GM23338 (cell line): ENCODE data around the gene TBRG4. TPM values are rescaled to one million over a fixed set of nuclear protein-coding genes. Genes with fewer than 3 reads are reported as not detected.

Experiments
- ATAC-seq: fragments of 200-7000 bp; cut with Tn5 transposase; 3 replicates; pipeline ENCODE4 v1.9.1; 2020
- DNase-seq: peaks from one replicate; pipeline ENCODE4 v3.0.0-alpha.2; 2015; ENCODE audit warnings: low spot score
- H2AFZ ChIP-seq: fragments of 200-600 bp; sonication (generic); 2 replicates; pipeline ENCODE4 v1.8.0; 2016; ENCODE audit warnings: antibody characterized with exemption, mild to moderate bottlenecking, moderate library complexity
- H3F3A ChIP-seq: fragments of 200-600 bp; sonication (generic); replicated peaks from 2 replicates; pipeline ENCODE4 v1.8.0; 2017; ENCODE audit warnings: antibody characterized with exemption, mixed run types, low read depth
- H3K27ac ChIP-seq: fragments of 200-600 bp; sonication (generic); 2 replicates; pipeline ENCODE4 v1.6.1; 2016; ENCODE audit warnings: low read depth
- H3K27me3 ChIP-seq: fragments of 200-600 bp; sonication (generic); 2 replicates; pipeline ENCODE4 v1.8.0; 2016; ENCODE audit warnings: mild to moderate bottlenecking, mixed run types, moderate library complexity; ENCODE audit not compliant: insufficient read depth
- H3K36me3 ChIP-seq: fragments of 200-600 bp; sonication (generic); 2 replicates; pipeline ENCODE4 v1.8.0; 2016; ENCODE audit warnings: mild to moderate bottlenecking; ENCODE audit not compliant: insufficient read depth
- H3K4me1 ChIP-seq: fragments of 200-600 bp; sonication (generic); 2 replicates; pipeline ENCODE4 v1.8.0; 2016; ENCODE audit warnings: mild to moderate bottlenecking, moderate library complexity; ENCODE audit not compliant: insufficient read depth
- H3K4me2 ChIP-seq: fragments of 200-600 bp; sonication (generic); 2 replicates; pipeline ENCODE4 v1.7.1; 2017; ENCODE audit warnings: mixed run types
- H3K4me3 ChIP-seq: fragments of 200-600 bp; sonication (generic); 2 replicates; pipeline ENCODE4 v1.6.1; 2016; ENCODE audit warnings: mixed run types
- H3K79me2 ChIP-seq: fragments of 200-600 bp; sonication (generic); replicated peaks from 2 replicates; pipeline ENCODE4 v1.8.0; 2017; ENCODE audit warnings: mild to moderate bottlenecking; ENCODE audit not compliant: insufficient read depth
- H3K9me2 ChIP-seq: fragments of 200-600 bp; sonication (generic); 2 replicates; pipeline ENCODE4 v1.8.0; 2017; ENCODE audit not compliant: insufficient read depth
- H4K20me1 ChIP-seq: fragments of 200-600 bp; sonication (generic); replicated peaks from 2 replicates; pipeline ENCODE4 v1.8.0; 2017; ENCODE audit warnings: mild to moderate bottlenecking; ENCODE audit not compliant: insufficient read depth
- H3K27ac Mint-ChIP-seq: 2 replicates; pipeline ENCODE4 v1.8.0; 2020; ENCODE audit warnings: inconsistent platforms, mild to moderate bottlenecking, moderate library complexity, mixed read lengths
- H3K27me3 Mint-ChIP-seq: 3 replicates; pipeline ENCODE4 v1.8.0; 2022; ENCODE audit warnings: low read depth, mild to moderate bottlenecking, moderate library complexity, mixed read lengths, inconsistent platforms; ENCODE audit not compliant: insufficient read depth, poor library complexity
- H3K36me3 Mint-ChIP-seq: 3 replicates; pipeline ENCODE4 v1.8.0; 2021; ENCODE audit warnings: low read depth, mild to moderate bottlenecking, inconsistent platforms, moderate library complexity, mixed read lengths
- H3K4me1 Mint-ChIP-seq: 3 replicates; pipeline ENCODE4 v1.8.0; 2020; ENCODE audit warnings: mild to moderate bottlenecking, inconsistent platforms, mixed read lengths
- H3K4me3 Mint-ChIP-seq: 3 replicates; pipeline ENCODE4 v1.8.0; 2021; ENCODE audit warnings: moderate library complexity, mild to moderate bottlenecking, inconsistent platforms, mixed read lengths
- H3K9me3 Mint-ChIP-seq: 3 replicates; pipeline ENCODE4 v1.8.0; 2020; ENCODE audit warnings: moderate library complexity, mild to moderate bottlenecking, inconsistent platforms, mixed read lengths
- CREB1 ChIP-seq: fragments of 250-450 bp; sonication (Bioruptor Pico); IDR thresholded peaks from 2 replicates; pipeline ENCODE4 v1.5.0; 2020; ENCODE audit warnings: low read depth, mild to moderate bottlenecking, moderate library complexity
- CTCF ChIP-seq, 2 experiments: fragments of 200-600 bp in 1 of 2; sonication (generic) in 1 of 2; conservative IDR thresholded peaks; 2 replicates each; pipeline versions ENCODE4 v1.5.1 to v1.6.1; 2016 to 2017; ENCODE audit warnings: antibody characterized with exemption in 2 of 2, low read depth in 2 of 2, mild to moderate bottlenecking in 2 of 2, moderate library complexity in 1 of 2
- ETS1 ChIP-seq: IDR thresholded peaks from 2 replicates; pipeline ENCODE4 v1.6.1; 2016; ENCODE audit warnings: antibody characterized with exemption
- EZH2 ChIP-seq: fragments of 200-600 bp; sonication (generic); IDR thresholded peaks from one replicate; pipeline ENCODE4 v1.8.0; 2017; ENCODE audit warnings: antibody characterized with exemption, mild to moderate bottlenecking, low read depth; ENCODE audit not compliant: unreplicated experiment
- EZH2phosphoT487 ChIP-seq: fragments of 200-600 bp; sonication (generic); IDR thresholded peaks from one replicate; pipeline ENCODE4 v1.8.1; 2018; ENCODE audit warnings: antibody characterized with exemption; ENCODE audit not compliant: unreplicated experiment
- JUNB ChIP-seq: IDR thresholded peaks from one replicate; pipeline ENCODE4 v1.6.1; 2016; ENCODE audit warnings: antibody characterized with exemption; ENCODE audit not compliant: unreplicated experiment
- NANOG ChIP-seq: IDR thresholded peaks from 2 replicates; pipeline ENCODE4 v1.6.1; 2016; ENCODE audit warnings: antibody characterized with exemption, borderline replicate concordance
- POLR2AphosphoS5 ChIP-seq: IDR thresholded peaks from 2 replicates; pipeline ENCODE4 v1.6.1; 2016; ENCODE audit warnings: antibody characterized with exemption, low read depth
- REST ChIP-seq: IDR thresholded peaks from one replicate; pipeline ENCODE4 v1.6.1; 2018; ENCODE audit warnings: antibody characterized with exemption; ENCODE audit not compliant: unreplicated experiment
- STAT1 ChIP-seq: IDR thresholded peaks from one replicate; pipeline ENCODE4 v1.6.1; 2016; ENCODE audit warnings: antibody characterized with exemption; ENCODE audit not compliant: unreplicated experiment
- ZNF114 ChIP-seq: fragments of 250-450 bp; sonication (Bioruptor Pico); IDR thresholded peaks from 2 replicates; pipeline ENCODE4 v1.5.0; 2020; ENCODE audit warnings: mild to moderate bottlenecking, moderate library complexity
- ZNF331 ChIP-seq: fragments of 250-450 bp; sonication (Bioruptor Pico); IDR thresholded peaks from 2 replicates; pipeline ENCODE4 v1.5.0; 2020; ENCODE audit warnings: low read depth, mild to moderate bottlenecking, moderate library complexity
- ZNF462 ChIP-seq: fragments of 250-450 bp; sonication (Bioruptor Pico); IDR thresholded peaks from 2 replicates; pipeline ENCODE4 v1.5.0; 2020; ENCODE audit warnings: mild to moderate bottlenecking, moderate library complexity
- polyA plus RNA-seq: library from polyadenylated mRNA; unstranded; fragments of >200 nt; fragmentation: Nextera tagmentation; extraction: Ambion mirVana; gene quantifications from 2 replicates; pipeline ENCODE4 v1.2.1, GENCODE V29; 2016
- total RNA-seq: library from RNA; depleted of rRNA; stranded (reverse); fragments of >200 nt; shearing (Covaris generic); gene quantifications from 2 replicates; pipeline ENCODE4 v1.2.3, GENCODE V29; 2014

TBRG4 gene
- total and polyA plus RNA-seq, 2 experiments from 2014 or later: 72.5 to 162 TPM

- ATAC-seq (no peak), DNase-seq (no peak)
- Histone ChIP-seq H4K20me1 (peaks cover 6% of the 10 kb centered on the region; the same call in 1 of the 2 replicates), H3K4me1 (no peaks in the 10 kb centered on the region), H3K79me2 (peaks cover 7% of the 10 kb centered on the region; the same call in 1 of the 2 replicates), H3K9me2 (no peaks in the 10 kb centered on the region), H3K4me2 (no peak overlapping the region), H3K36me3 (no peaks in the 10 kb centered on the region), H3K27ac (no peak overlapping the region), H2AFZ (no peak overlapping the region), H3F3A (no peaks in the 10 kb centered on the region), H3K4me3 (no peak overlapping the region), H3K27me3 (no peaks in the 10 kb centered on the region)
- Mint-ChIP-seq H3K27me3 (peaks cover 3% of the 10 kb centered on the region), H3K4me1 (no peaks in the 10 kb centered on the region), H3K27ac (no peak overlapping the region), H3K9me3 (no peaks in the 10 kb centered on the region), H3K36me3 (peaks cover 6% of the 10 kb centered on the region; the same call in 2 of the 3 replicates), H3K4me3 (no peak overlapping the region)
- TF ChIP-seq ZNF331 (CRISPR knock-in tag): no peak
- TF ChIP-seq CTCF (conservative IDR thresholded peaks at IDR 0.05; ENCODE audit: low read depth in 2 of 2): no peak
- no peak for TF ChIP-seq POLR2AphosphoS5
- TF ChIP-seq ZNF114 (CRISPR knock-in tag): no peak
- no peak for TF ChIP-seq ETS1
- no peak for TF ChIP-seq EZH2phosphoT487
- no peak for TF ChIP-seq NANOG
- no peak for TF ChIP-seq ZNF462 (CRISPR knock-in tag)
- no peak for TF ChIP-seq STAT1
- no peak for TF ChIP-seq EZH2
- no peak for TF ChIP-seq JUNB
- TF ChIP-seq REST: no peak
- no peak for TF ChIP-seq CREB1 (CRISPR knock-in tag)
Measured at GRCh38 chr7:45055594-45056219, 55.8 kb downstream of the TBRG4 start.
